ENCODE results near the gene PIGL. TPM values are rescaled to one million over a fixed set of nuclear protein-coding genes. Genes with fewer than 3 reads are reported as not detected.

Gene PIGL
- total and polyA plus RNA-seq, 2 of the 4 experiments (the other 2 are of a cell fraction): 17.9 to 29.5 TPM

GRCh38 chr17:16214190-16215001, 2.6 kb upstream of the PIGL start:
- Histone ChIP-seq H3K27ac (ENCODE audit: insufficient read depth, low read length) (peak overlapping the region; percentile 82), H2BK120ac (ENCODE audit: low read depth, low read length) (peak overlapping the region; percentile 12; the same call in 1 of the 2 replicates), H3K4me2 (ENCODE audit: low read depth, low read length) (peak overlapping the region; percentile 86), H3K14ac (replicated peaks; ENCODE audit: low read depth, low read length) (peak overlapping the region; percentile 84), H2AK5ac (ENCODE audit: low read depth, low read length) (peak overlapping the region; percentile 57; the same call in 1 of the 2 replicates), H2BK20ac (ENCODE audit: low read depth, low read length) (0 out of 2 replicates have a peak overlapping the region, but pooled peaks have one; percentile 3), H4K8ac (ENCODE audit: low read depth in 2 of 2, low read length in 2 of 2) (peak overlapping the region; percentile 83 to 100), H3K27me3 (ENCODE audit: control insufficient read depth, insufficient read depth, low read length) (no peaks in the 10 kb centered on the region), H2AFZ (replicated peaks; ENCODE audit: low read length, poor library complexity) (peak overlapping the region; percentile 99), H3K9ac (ENCODE audit: low read depth, low read length) (peak overlapping the region; percentile 96), H3K4me1 (ENCODE audit: control insufficient read depth, insufficient read depth, low read length) (peaks cover 6% of the 10 kb centered on the region), H2AK9ac (replicated peaks; ENCODE audit: low read depth, low read length, poor library complexity) (peak overlapping the region; percentile 97), H4K20me1 (ENCODE audit: insufficient read depth, low read length) (peaks cover 43% of the 10 kb centered on the region), H3K79me1 (ENCODE audit: low read depth in 1 of 2, low read length in 2 of 2) (peaks cover 10 to 35% of the 10 kb centered on the region in 2 experiments; a peak in 3 of 4 replicates), H3K36me3 (ENCODE audit: control insufficient read depth, insufficient read depth, low read length) (no peaks in the 10 kb centered on the region), H2BK5ac (ENCODE audit: low read depth, low read length, poor library complexity, severe bottlenecking) (peak overlapping the region; percentile 85), H4K5ac (ENCODE audit: low read depth, low read length) (0 out of 2 replicates have a peak overlapping the region, but pooled peaks have one; percentile 6), H4K91ac (ENCODE audit: insufficient read depth, low read depth, low read length) (peak overlapping the region; percentile 60), H3K9me1 (ENCODE audit: insufficient read depth, low read length) (peaks cover 6% of the 10 kb centered on the region; the same call in 1 of the 2 replicates), H3K4me3 (ENCODE audit: insufficient read depth, low read depth, low read length) (peak overlapping the region; percentile 71), H3K18ac (ENCODE audit: low read depth, low read length) (peak overlapping the region; percentile 54), H2BK15ac (ENCODE audit: low read depth, low read length) (peak overlapping the region; percentile 59; the same call in 1 of the 3 replicates), H3K23ac (ENCODE audit: low read depth, low read length) (peak overlapping the region; percentile 91), H3K4ac (ENCODE audit: low read depth, low read length) (peak overlapping the region; percentile 88), H3K56ac (ENCODE audit: extremely low read depth, insufficient read depth, low read length) (peak overlapping the region; percentile 93), H3K9me3 (ENCODE audit: control insufficient read depth, insufficient read depth, low read length) (no peaks in the 10 kb centered on the region)
- intact Hi-C loops (cut with micrococcal nuclease): loop anchor here (1.0 to 5.0 kb wide), 2 partner anchors 72 to 138 kb away; partner anchors contain the start of gene CENPV
- ATAC-seq (ENCODE audit: low read depth): no peak; the same call in 1 of the 2 replicates
- BruUV-seq (replicated peaks): no TSS peak
- DNase-seq: peak; percentile 11
- TF ChIP-seq CEBPB (IDR thresholded peaks at IDR 0.05; ENCODE audit: low read depth, low read length): peak; percentile 32; the same call in 1 of the 2 replicates
- no peak for TF ChIP-seq BHLHE40 (IDR thresholded peaks at IDR 0.05; ENCODE audit: low read depth, low read length)
- CTCF ChIA-PET: no interaction called here
- in situ Hi-C loops (cut with MboI; ENCODE audit: low sequenced_read_pairs): no loop called here
- POLR2A ChIA-PET (ENCODE audit: unreplicated experiment): no interaction called here
- dilution Hi-C loops (cut with HindIII; ENCODE audit: low sequenced_read_pairs, unreplicated experiment): no loop called here
- WGBS, 2 experiments (ENCODE audit: extremely low coverage in 2 of 2, insufficient read length in 1 of 2): 2% methylated on average over 6 of the region's 16 CpGs; no CpG with 5 or more reads in 1 of the 2 experiments
